Smooth muscle cell (in vitro differentiated cells): ENCODE data around the gene IKBKE. TPM values are rescaled to one million over a fixed set of nuclear protein-coding genes. Genes with fewer than 3 reads are reported as not detected.

ENCODE experiments used
- DNase-seq: peaks from one replicate; lab custom pipeline; 2025; ENCODE audit not compliant: unreplicated experiment; lab: John Stamatoyannopoulos, UW
- H2AFZ ChIP-seq: fragments of 200-600 bp; sonication (generic); 2 replicates; pipeline ENCODE4 v1.6.0; 2016; ENCODE audit warnings: antibody characterized with exemption, low read depth, mild to moderate bottlenecking
- H3F3A ChIP-seq: fragments of 200-600 bp; sonication (generic); 2 replicates; pipeline ENCODE4 v1.6.0; 2017; ENCODE audit warnings: antibody characterized with exemption, low read depth
- H3K27ac ChIP-seq: fragments of 200-600 bp; sonication (generic); 2 replicates; pipeline ENCODE4 v1.5.1; 2016; ENCODE audit warnings: low read depth, mild to moderate bottlenecking
- H3K27me3 ChIP-seq: fragments of 200-600 bp; sonication (generic); 2 replicates; pipeline ENCODE4 v1.6.1; 2016; ENCODE audit warnings: low read depth, mild to moderate bottlenecking
- H3K36me3 ChIP-seq: fragments of 200-600 bp; sonication (generic); 2 replicates; pipeline ENCODE4 v1.5.1; 2016; ENCODE audit warnings: low read depth
- H3K4me1 ChIP-seq: fragments of 200-600 bp; sonication (generic); 2 replicates; pipeline ENCODE4 v1.5.1; 2016; ENCODE audit warnings: low read depth
- H3K4me2 ChIP-seq: fragments of 200-600 bp; sonication (generic); 2 replicates; pipeline ENCODE4 v1.6.0; 2016; ENCODE audit warnings: mild to moderate bottlenecking
- H3K4me3 ChIP-seq: fragments of 200-600 bp; sonication (generic); 2 replicates; pipeline ENCODE4 v1.5.1; 2016; ENCODE audit warnings: mild to moderate bottlenecking
- H3K79me2 ChIP-seq: fragments of 200-600 bp; sonication (generic); 2 replicates; pipeline ENCODE4 v1.6.0; 2016; ENCODE audit warnings: low read depth, mild to moderate bottlenecking
- H3K9ac ChIP-seq: fragments of 200-600 bp; sonication (generic); 2 replicates; pipeline ENCODE4 v1.6.0; 2016; ENCODE audit warnings: low read depth
- H3K9me3 ChIP-seq: fragments of 200-600 bp; sonication (generic); replicated peaks from 2 replicates; pipeline ENCODE4 v1.5.1; 2016; ENCODE audit warnings: low read depth
- H4K20me1 ChIP-seq: fragments of 200-600 bp; sonication (generic); 2 replicates; pipeline ENCODE4 v1.6.0; 2016; ENCODE audit warnings: low read depth
- CTCF ChIP-seq: fragments of 200-600 bp; sonication (generic); IDR thresholded peaks from 2 replicates; pipeline ENCODE4 v1.5.1; 2017; ENCODE audit warnings: borderline replicate concordance, mild to moderate bottlenecking, antibody characterized with exemption; ENCODE audit not compliant: insufficient read depth, poor library complexity, severe bottlenecking
- WGBS: methylation state at CpG from one replicate; pipeline ENCODE4 v1.1.7; 2016; ENCODE audit warnings: low lambda C conversion rate; 5-methylcytosine and 5-hydroxymethylcytosine counted together
- polyA plus RNA-seq: library from polyadenylated mRNA; unstranded; fragments of >200 nt; fragmentation: Nextera tagmentation; extraction: Ambion mirVana; gene quantifications from 2 replicates; pipeline ENCODE4 v1.2.1, GENCODE V29; 2016
- total RNA-seq: library from RNA; depleted of rRNA; stranded (reverse); fragments of >200 nt; gene quantifications from 2 replicates; pipeline ENCODE4 v1.2.3, GENCODE V29; 2014

The IKBKE gene
- total and polyA plus RNA-seq, 2 experiments from 2014 or later: 4.0 to 9.7 TPM

- 96% methylated on average over 14 of the region's 14 CpGs for WGBS
- Histone ChIP-seq H3K27ac (no peak overlapping the region), H3K9ac (no peak overlapping the region), H3K4me3 (no peak overlapping the region), H2AFZ (no peak overlapping the region), H3K36me3 (no peaks in the 10 kb centered on the region), H3K4me1 (peaks cover 15% of the 10 kb centered on the region), H3K4me2 (no peak overlapping the region), H3K9me3 (no peaks in the 10 kb centered on the region), H3F3A (no peaks in the 10 kb centered on the region), H3K79me2 (no peaks in the 10 kb centered on the region), H3K27me3 (no peaks in the 10 kb centered on the region), H4K20me1 (no peaks in the 10 kb centered on the region)
- no peak for DNase-seq
- no peak for TF ChIP-seq CTCF
These were observed 6.3 kb downstream of the IKBKE start for GRCh38 chr1:206476591-206476990.

GRCh38 chr1:206477110-206477509 lies 6.8 kb downstream of the IKBKE start:
- H3K4me2 ChIP-seq: no peak overlapping the region
- H3K9ac ChIP-seq: no peak overlapping the region
- no peak for TF ChIP-seq CTCF
- no peak overlapping the region for H3K4me3 ChIP-seq
- H3K27me3 ChIP-seq: no peaks in the 10 kb centered on the region
- H3K9me3 ChIP-seq: no peaks in the 10 kb centered on the region
- 94% methylated on average over 5 of the region's 5 CpGs for WGBS
- no peak overlapping the region for H3K27ac ChIP-seq
- no peaks in the 10 kb centered on the region for H3K36me3 ChIP-seq
- H3K79me2 ChIP-seq: no peaks in the 10 kb centered on the region
- DNase-seq: no peak
- H2AFZ ChIP-seq: no peak overlapping the region
- H3K4me1 ChIP-seq: peaks cover 10% of the 10 kb centered on the region
- H4K20me1 ChIP-seq: no peaks in the 10 kb centered on the region
- H3F3A ChIP-seq: no peaks in the 10 kb centered on the region

- no peak for TF ChIP-seq CTCF
- H3K36me3 ChIP-seq: no peaks in the 10 kb centered on the region
- DNase-seq: no peak
These were observed 7.5 kb downstream of the IKBKE start for GRCh38 chr1:206477581-206478380.

GRCh38 chr1:206478746-206479145 lies 8.5 kb downstream of the IKBKE start:
- no peak for TF ChIP-seq CTCF
- Histone ChIP-seq H3K9me3 (no peaks in the 10 kb centered on the region), H3K27ac (no peak overlapping the region), H3K4me2 (no peak overlapping the region), H3K79me2 (no peaks in the 10 kb centered on the region), H3K4me1 (no peaks in the 10 kb centered on the region), H3K27me3 (no peaks in the 10 kb centered on the region), H3F3A (no peaks in the 10 kb centered on the region), H4K20me1 (no peaks in the 10 kb centered on the region), H3K9ac (no peak overlapping the region), H3K36me3 (no peaks in the 10 kb centered on the region), H3K4me3 (no peak overlapping the region), H2AFZ (no peak overlapping the region)
- whole genome bisulfite sequencing: 91% methylated on average over 11 of the region's 11 CpGs
- DNase-seq: no peak

More at GRCh38 chr1:206477581-206478380, 7.5 kb downstream of the IKBKE start:
- no peaks in the 10 kb centered on the region for H3K79me2 ChIP-seq
- no peaks in the 10 kb centered on the region for H3K27me3 ChIP-seq
- H3K4me2 ChIP-seq: no peak overlapping the region
- H3K27ac ChIP-seq: no peak overlapping the region
- H3K9me3 ChIP-seq: no peaks in the 10 kb centered on the region
- 91% methylated on average over 21 of the region's 21 CpGs for WGBS
- H4K20me1 ChIP-seq: no peaks in the 10 kb centered on the region
- no peak overlapping the region for H2AFZ ChIP-seq
- H3K4me3 ChIP-seq: no peak overlapping the region
- no peaks in the 10 kb centered on the region for H3F3A ChIP-seq
- peaks cover 3% of the 10 kb centered on the region for H3K4me1 ChIP-seq
- no peak overlapping the region for H3K9ac ChIP-seq
